ENCODE data around the gene TCP11.
"Not testable (repeated sequence)": the region's sequence is repeated elsewhere in the genome, so short reads cannot be mapped to it uniquely, and the experiment has no call there.

The TCP11 gene

GRCh38 chr6:35120746-35121145 is 20.4 kb downstream of the TCP11 start:
- H3K4me3 ChIP-seq (ENCODE audit: low read depth, low read length) = no peak overlapping the region
- no peak for TF ChIP-seq CTCF (IDR thresholded peaks at IDR 0.05; ENCODE audit: borderline replicate concordance, insufficient read depth, low read depth, low read length)

GRCh38 chr6:35108309-35108885 is 32.7 kb downstream of the TCP11 start:
- TF ChIP-seq CTCF (IDR thresholded peaks at IDR 0.05; ENCODE audit: borderline replicate concordance, insufficient read depth, low read depth, low read length) = no peak
- no peak overlapping the region for H3K4me3 ChIP-seq (ENCODE audit: low read depth, low read length)

- not testable (repeated sequence) for H3K4me3 ChIP-seq (ENCODE audit: low read depth, low read length)
These were observed 33.4 kb downstream of the TCP11 start for GRCh38 chr6:35107761-35108160.

GRCh38 chr6:35107208-35107607 is 33.9 kb downstream of the TCP11 start:
- H3K4me3 ChIP-seq (ENCODE audit: low read depth, low read length) = not testable (repeated sequence)

- H3K4me3 ChIP-seq (ENCODE audit: low read depth, low read length) = not testable (repeated sequence)
These were observed 35.1 kb downstream of the TCP11 start for GRCh38 chr6:35106061-35106460.

GRCh38 chr6:35105078-35105477 is 36.1 kb downstream of the TCP11 start:
- no peak for TF ChIP-seq CTCF (IDR thresholded peaks at IDR 0.05; ENCODE audit: borderline replicate concordance, insufficient read depth, low read depth, low read length)
- H3K4me3 ChIP-seq (ENCODE audit: low read depth, low read length) = no peak overlapping the region

GRCh38 chr6:35099116-35099515 is 42.0 kb downstream of the TCP11 start:
- no peak for TF ChIP-seq CTCF (IDR thresholded peaks at IDR 0.05; ENCODE audit: borderline replicate concordance, insufficient read depth, low read depth, low read length)
- H3K4me3 ChIP-seq (ENCODE audit: low read depth, low read length) = no peak overlapping the region

- H3K4me3 ChIP-seq (ENCODE audit: low read depth, low read length) = no peak overlapping the region
- no peak for TF ChIP-seq CTCF (IDR thresholded peaks at IDR 0.05; ENCODE audit: borderline replicate concordance, insufficient read depth, low read depth, low read length)
These were observed 44.8 kb downstream of the TCP11 start for GRCh38 chr6:35096129-35096862.

- no peak overlapping the region for H3K4me3 ChIP-seq (ENCODE audit: low read depth, low read length)
- no peak for TF ChIP-seq CTCF (IDR thresholded peaks at IDR 0.05; ENCODE audit: borderline replicate concordance, insufficient read depth, low read depth, low read length)
These were observed 47.0 kb downstream of the TCP11 start for GRCh38 chr6:35094183-35094582.

Measured in GM12875 (cell line).